GM18517 (cell line): ENCODE results near the gene SARS2.

Experiments used
- ATAC-seq: cut with Tn5 transposase; IDR thresholded peaks from one replicate; pipeline ENCODE4 v1.9.1; 2021; ENCODE audit warnings: mild to moderate bottlenecking, moderate library complexity; ENCODE audit not compliant: unreplicated experiment

The SARS2 gene

DNA sequence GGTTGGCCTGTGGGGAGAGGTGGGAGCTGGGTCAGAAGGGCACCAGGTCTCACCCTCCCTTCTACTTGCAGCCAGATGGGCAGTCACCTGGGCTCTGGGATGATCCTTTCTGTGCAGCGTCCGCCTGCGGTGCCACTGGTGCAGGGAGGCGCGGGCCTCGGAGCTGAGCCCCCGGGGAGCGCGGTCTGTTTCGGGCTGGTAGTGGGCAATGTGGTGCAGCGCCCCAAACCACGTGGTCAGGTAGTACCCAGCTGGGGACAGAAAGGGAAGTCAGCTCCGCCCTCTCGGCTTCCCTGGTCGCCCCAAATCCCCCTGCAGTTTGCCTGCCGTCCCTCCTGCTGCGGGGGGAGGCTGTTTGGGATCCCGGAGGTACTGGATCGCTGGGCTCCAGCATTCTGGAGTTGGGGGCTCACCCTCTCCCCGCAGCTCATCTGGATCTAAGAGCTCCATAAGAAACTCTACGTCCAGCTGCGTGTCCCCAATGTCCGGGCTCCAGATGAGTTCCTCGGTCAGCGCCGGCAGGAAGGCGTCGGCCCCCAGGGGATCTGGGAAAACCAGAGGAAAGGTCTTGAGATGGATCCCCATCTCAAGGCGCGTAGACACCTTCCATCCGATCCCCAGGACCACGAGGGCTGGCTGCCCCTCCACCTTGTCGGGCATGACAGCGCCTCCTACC is 61.3 kb downstream of the SARS2 start:
- no peak for ATAC-seq

DNA sequence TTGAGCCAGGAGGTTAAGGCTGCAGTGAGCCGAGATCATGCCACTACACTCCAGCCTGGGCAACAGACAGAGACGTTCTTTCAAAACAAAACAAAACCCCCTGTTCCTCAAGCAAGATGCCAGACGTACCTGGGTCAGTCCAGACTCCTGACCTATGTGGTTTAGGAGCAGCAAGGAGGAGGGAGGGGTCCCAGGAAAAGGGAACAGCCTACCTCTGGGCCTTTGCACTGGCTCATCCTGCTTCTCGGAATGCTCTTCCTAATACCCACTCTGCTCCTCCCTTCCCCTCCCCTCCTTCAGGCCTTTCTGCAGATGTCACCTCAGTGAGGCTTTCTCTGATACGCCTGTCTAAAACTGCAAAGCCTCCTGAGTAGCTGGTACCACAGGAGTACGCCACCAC is 62.0 kb downstream of the SARS2 start:
- no peak for ATAC-seq

DNA sequence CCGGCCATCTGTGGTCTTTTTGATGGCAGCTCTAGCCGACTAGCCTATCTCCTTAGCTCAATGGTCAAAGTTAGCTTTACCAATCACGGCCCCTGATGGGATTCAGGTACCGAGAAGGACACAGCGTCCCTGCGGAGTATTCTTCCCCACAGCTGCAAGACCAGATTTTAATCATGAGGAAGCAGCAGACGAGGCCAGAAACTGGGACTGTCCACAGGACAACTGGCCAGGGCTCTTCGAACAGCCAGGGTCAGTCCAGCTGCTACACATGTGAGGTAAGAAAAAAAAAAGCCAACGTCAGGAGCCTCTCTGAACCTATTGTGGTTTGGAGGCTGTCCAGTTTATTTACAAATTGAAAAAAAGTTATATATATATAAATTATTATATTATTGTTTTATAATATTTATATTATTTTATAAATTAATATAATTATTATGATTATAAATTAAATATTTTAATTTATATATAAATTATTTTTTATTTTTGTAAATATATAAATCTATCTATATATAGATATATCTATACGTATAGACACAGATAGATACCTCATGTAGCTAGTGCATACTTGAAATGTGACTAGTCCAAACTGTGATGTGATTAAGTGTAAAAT is 63.3 kb downstream of the SARS2 start:
- no peak for ATAC-seq
